ENCODE measurements around the gene PCSK9.

The PCSK9 gene

GRCh38 chr1:55067022-55067778, 27.9 kb downstream of the PCSK9 start:
- no peaks in the 10 kb centered on the region for H3K27me3 ChIP-seq (replicated peaks; ENCODE audit: control insufficient read depth, insufficient read depth, low read length)
- no peak overlapping the region for H3K4me3 ChIP-seq (replicated peaks; ENCODE audit: low read depth, low read length)
- peaks cover 13% of the 10 kb centered on the region for H3K36me3 ChIP-seq (ENCODE audit: control insufficient read depth, insufficient read depth, low read length)
- DNase-seq (ENCODE audit: extremely low read depth, insufficient read length), result no peak
- no peak for TF ChIP-seq CTCF (IDR thresholded peaks at IDR 0.05; ENCODE audit: insufficient read depth, low read length, poor library complexity, severe bottlenecking)

- Histone ChIP-seq H3K4me3 (replicated peaks; ENCODE audit: low read depth, low read length) (no peak overlapping the region), H3K27me3 (replicated peaks; ENCODE audit: control insufficient read depth, insufficient read depth, low read length) (no peaks in the 10 kb centered on the region), H3K36me3 (ENCODE audit: control insufficient read depth, insufficient read depth, low read length) (peaks cover 13% of the 10 kb centered on the region)
- TF ChIP-seq CTCF (IDR thresholded peaks at IDR 0.05; ENCODE audit: insufficient read depth, low read length, poor library complexity, severe bottlenecking), result no peak
- DNase-seq (ENCODE audit: extremely low read depth, insufficient read length), result no peak
Observed at GRCh38 chr1:55067914-55068313, 28.6 kb downstream of the PCSK9 start.

GRCh38 chr1:55068638-55069037, 29.3 kb downstream of the PCSK9 start:
- H3K4me3 ChIP-seq (replicated peaks; ENCODE audit: low read depth, low read length), result no peak overlapping the region
- no peak for DNase-seq (ENCODE audit: extremely low read depth, insufficient read length)
- no peak for TF ChIP-seq CTCF (IDR thresholded peaks at IDR 0.05; ENCODE audit: insufficient read depth, low read length, poor library complexity, severe bottlenecking)
- H3K36me3 ChIP-seq (ENCODE audit: control insufficient read depth, insufficient read depth, low read length), result peaks cover 14% of the 10 kb centered on the region
- H3K27me3 ChIP-seq (replicated peaks; ENCODE audit: control insufficient read depth, insufficient read depth, low read length), result no peaks in the 10 kb centered on the region

- peaks cover 16% of the 10 kb centered on the region for H3K36me3 ChIP-seq (ENCODE audit: control insufficient read depth, insufficient read depth, low read length)
- H3K27me3 ChIP-seq (replicated peaks; ENCODE audit: control insufficient read depth, insufficient read depth, low read length), result no peaks in the 10 kb centered on the region
- TF ChIP-seq CTCF (IDR thresholded peaks at IDR 0.05; ENCODE audit: insufficient read depth, low read length, poor library complexity, severe bottlenecking), result no peak
- DNase-seq (ENCODE audit: extremely low read depth, insufficient read length), result no peak
- no peak overlapping the region for H3K4me3 ChIP-seq (replicated peaks; ENCODE audit: low read depth, low read length)
Observed at GRCh38 chr1:55069280-55069679, 29.9 kb downstream of the PCSK9 start.

- H3K4me3 ChIP-seq (replicated peaks; ENCODE audit: low read depth, low read length), result no peak overlapping the region
- H3K27me3 ChIP-seq (replicated peaks; ENCODE audit: control insufficient read depth, insufficient read depth, low read length), result no peaks in the 10 kb centered on the region
- no peak for DNase-seq (ENCODE audit: extremely low read depth, insufficient read length)
- peaks cover 16% of the 10 kb centered on the region for H3K36me3 ChIP-seq (ENCODE audit: control insufficient read depth, insufficient read depth, low read length)
- TF ChIP-seq CTCF (IDR thresholded peaks at IDR 0.05; ENCODE audit: insufficient read depth, low read length, poor library complexity, severe bottlenecking), result no peak
Observed at GRCh38 chr1:55070293-55071164, 31.2 kb downstream of the PCSK9 start.

Measured in GM06990 (cell line).